Urothelium cell line (cell line): ENCODE results near the gene THADA.
A peak's percentile ranks its signal among the peaks of the same experiment; 100 is the strongest.
"Not testable (repeated sequence)": the region's sequence is repeated elsewhere in the genome, so short reads cannot be mapped to it uniquely, and the experiment has no call there.

Source experiments
- DNase-seq: peaks from one replicate; pipeline ENCODE4 v3.0.0; 2011; ENCODE audit warnings: low spot score, mixed read lengths
- FAIRE-seq: peaks from 2 replicates; lab custom pipeline; 2011; peaks lifted over from hg19 to GRCh38; lab: Jason Lieb, UNC

The THADA gene

GRCh38 chr2:43391201-43391877 is 204.5 kb downstream of the THADA start:
- FAIRE-seq (no peak), DNase-seq (no peak)

GRCh38 chr2:43389581-43390466 is 206.0 kb downstream of the THADA start:
- DNase-seq = no peak
- peak; percentile 5 for FAIRE-seq

- FAIRE-seq (no peak), DNase-seq (no peak)
Measured at GRCh38 chr2:43388371-43388770, 207.5 kb downstream of the THADA start.

- FAIRE-seq (no peak), DNase-seq (no peak)
Measured at GRCh38 chr2:43387092-43388062, 208.5 kb downstream of the THADA start.

GRCh38 chr2:43386679-43387078 is 209.2 kb downstream of the THADA start:
- not testable (repeated sequence) for FAIRE-seq, DNase-seq

- no peak for FAIRE-seq
- DNase-seq = no peak
Measured at GRCh38 chr2:43384143-43384542, 211.7 kb downstream of the THADA start.

- no peak for DNase-seq
- no peak for FAIRE-seq
Measured at GRCh38 chr2:43383533-43383932, 212.3 kb downstream of the THADA start.

- DNase-seq = no peak
- no peak for FAIRE-seq
Measured at GRCh38 chr2:43379494-43379893, 216.3 kb downstream of the THADA start.

GRCh38 chr2:43377327-43377726 is 218.5 kb downstream of the THADA start:
- DNase-seq (no peak), FAIRE-seq (no peak)

GRCh38 chr2:43376523-43377198 is 219.2 kb downstream of the THADA start:
- DNase-seq = no peak
- no peak for FAIRE-seq

- DNase-seq (no peak), FAIRE-seq (no peak)
Measured at GRCh38 chr2:43375746-43376522, 219.9 kb downstream of the THADA start.

GRCh38 chr2:43372416-43373081 is 223.3 kb downstream of the THADA start:
- no peak for DNase-seq
- FAIRE-seq = no peak

GRCh38 chr2:43370705-43371104 is 225.1 kb downstream of the THADA start:
- DNase-seq = no peak
- no peak for FAIRE-seq

- DNase-seq (no peak), FAIRE-seq (no peak)
Measured at GRCh38 chr2:43370146-43370545, 225.7 kb downstream of the THADA start.

GRCh38 chr2:43368483-43369385 is 227.1 kb downstream of the THADA start:
- DNase-seq = no peak
- no peak for FAIRE-seq

- FAIRE-seq (no peak), DNase-seq (no peak)
Measured at GRCh38 chr2:43367012-43367782, 228.6 kb downstream of the THADA start.

- no peak for FAIRE-seq
Measured at GRCh38 chr2:43363120-43363519, 232.7 kb downstream of the THADA start.

More at GRCh38 chr2:43363120-43363519, 232.7 kb downstream of the THADA start:
- no peak for DNase-seq
